ENCODE data around the gene MCIDAS.

DNA sequence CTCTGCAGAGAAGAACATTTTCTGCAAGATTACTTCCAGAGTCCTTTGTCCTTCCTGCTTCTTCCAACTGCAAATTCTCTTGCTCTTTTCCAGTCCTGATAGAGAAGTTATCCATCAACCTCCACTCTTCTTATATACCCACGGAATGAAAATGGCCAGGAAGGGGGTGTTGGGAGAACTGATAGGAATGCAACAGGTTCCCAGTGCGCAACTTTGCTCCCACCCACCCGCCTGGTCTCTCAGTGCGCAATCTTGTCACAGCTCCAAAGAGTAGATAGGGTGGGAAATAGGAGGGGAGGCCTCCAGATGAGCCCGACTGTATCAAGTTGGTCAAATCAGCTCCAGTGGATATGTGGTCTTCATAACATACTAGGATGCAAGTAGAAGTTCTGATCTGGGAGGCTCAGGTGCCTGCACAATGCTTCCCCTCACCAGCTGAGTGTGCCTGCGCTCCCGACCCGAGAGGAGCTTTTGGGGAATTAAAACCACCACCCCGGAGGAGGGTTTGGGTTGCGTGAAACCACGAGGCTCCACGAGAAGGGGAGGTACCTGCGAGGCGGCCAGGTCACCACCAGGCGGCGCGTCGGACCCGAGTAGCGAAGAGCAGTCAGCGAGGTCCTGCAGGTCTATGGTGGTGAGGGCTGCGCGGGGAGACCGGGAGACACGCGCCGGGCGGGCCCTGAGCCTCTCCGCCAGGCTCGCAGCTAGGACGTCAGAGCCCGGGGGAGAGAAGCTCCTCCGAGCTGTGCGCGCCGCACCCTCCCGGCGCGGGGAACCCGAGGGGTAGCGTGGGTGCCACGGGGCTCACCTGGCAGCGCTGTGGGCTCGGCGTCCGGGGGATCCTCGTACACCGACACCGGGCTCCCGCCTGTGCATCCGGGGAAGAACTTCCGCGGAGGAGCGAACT lies 835 bp downstream of the MCIDAS start:
- TF ChIP-seq, protein P1, sequence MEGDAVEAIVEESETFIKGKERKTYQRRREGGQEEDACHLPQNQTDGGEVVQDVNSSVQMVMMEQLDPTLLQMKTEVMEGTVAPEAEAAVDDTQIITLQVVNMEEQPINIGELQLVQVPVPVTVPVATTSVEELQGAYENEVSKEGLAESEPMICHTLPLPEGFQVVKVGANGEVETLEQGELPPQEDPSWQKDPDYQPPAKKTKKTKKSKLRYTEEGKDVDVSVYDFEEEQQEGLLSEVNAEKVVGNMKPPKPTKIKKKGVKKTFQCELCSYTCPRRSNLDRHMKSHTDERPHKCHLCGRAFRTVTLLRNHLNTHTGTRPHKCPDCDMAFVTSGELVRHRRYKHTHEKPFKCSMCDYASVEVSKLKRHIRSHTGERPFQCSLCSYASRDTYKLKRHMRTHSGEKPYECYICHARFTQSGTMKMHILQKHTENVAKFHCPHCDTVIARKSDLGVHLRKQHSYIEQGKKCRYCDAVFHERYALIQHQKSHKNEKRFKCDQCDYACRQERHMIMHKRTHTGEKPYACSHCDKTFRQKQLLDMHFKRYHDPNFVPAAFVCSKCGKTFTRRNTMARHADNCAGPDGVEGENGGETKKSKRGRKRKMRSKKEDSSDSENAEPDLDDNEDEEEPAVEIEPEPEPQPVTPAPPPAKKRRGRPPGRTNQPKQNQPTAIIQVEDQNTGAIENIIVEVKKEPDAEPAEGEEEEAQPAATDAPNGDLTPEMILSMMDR (IDR thresholded peaks at IDR 0.05; ENCODE audit: low read length), result peak; percentile 85
- no peak for TF ChIP-seq EZH2 (IDR thresholded peaks at IDR 0.05; ENCODE audit: borderline replicate concordance, low read length)

Data from OCI-LY1 (cell line).